ENCODE measurements around the gene C3.
A peak's percentile ranks its signal among the peaks of the same experiment; 100 is the strongest.

The C3 gene

GRCh38 chr19:6718111-6718740 is 2.2 kb downstream of the C3 start:
- Histone ChIP-seq H3K79me2 (ENCODE audit: low read length) (no peaks in the 10 kb centered on the region), H4K20me1 (ENCODE audit: insufficient read depth, low read length) (no peaks in the 10 kb centered on the region), H3K4me2 (ENCODE audit: low read length) (no peak overlapping the region), H3K27me3 (ENCODE audit: low read depth, low read length) (0 out of 2 replicates have a peak, but pooled peaks cover 4% of the 10 kb centered on the region), H3K27ac (ENCODE audit: low read length) (no peak overlapping the region), H3K9me3 (ENCODE audit: insufficient read depth, low read length) (no peaks in the 10 kb centered on the region), H3K4me3 (ENCODE audit: low read length) (no peak overlapping the region), H3K4me1 (ENCODE audit: low read length) (peaks cover 31% of the 10 kb centered on the region), H3K36me3 (replicated peaks; ENCODE audit: low read depth, low read length) (no peaks in the 10 kb centered on the region), H2AFZ (ENCODE audit: low read depth, low read length) (no peak overlapping the region), H3K9ac (ENCODE audit: low read length) (no peak overlapping the region)
- TF ChIP-seq, protein P1, sequence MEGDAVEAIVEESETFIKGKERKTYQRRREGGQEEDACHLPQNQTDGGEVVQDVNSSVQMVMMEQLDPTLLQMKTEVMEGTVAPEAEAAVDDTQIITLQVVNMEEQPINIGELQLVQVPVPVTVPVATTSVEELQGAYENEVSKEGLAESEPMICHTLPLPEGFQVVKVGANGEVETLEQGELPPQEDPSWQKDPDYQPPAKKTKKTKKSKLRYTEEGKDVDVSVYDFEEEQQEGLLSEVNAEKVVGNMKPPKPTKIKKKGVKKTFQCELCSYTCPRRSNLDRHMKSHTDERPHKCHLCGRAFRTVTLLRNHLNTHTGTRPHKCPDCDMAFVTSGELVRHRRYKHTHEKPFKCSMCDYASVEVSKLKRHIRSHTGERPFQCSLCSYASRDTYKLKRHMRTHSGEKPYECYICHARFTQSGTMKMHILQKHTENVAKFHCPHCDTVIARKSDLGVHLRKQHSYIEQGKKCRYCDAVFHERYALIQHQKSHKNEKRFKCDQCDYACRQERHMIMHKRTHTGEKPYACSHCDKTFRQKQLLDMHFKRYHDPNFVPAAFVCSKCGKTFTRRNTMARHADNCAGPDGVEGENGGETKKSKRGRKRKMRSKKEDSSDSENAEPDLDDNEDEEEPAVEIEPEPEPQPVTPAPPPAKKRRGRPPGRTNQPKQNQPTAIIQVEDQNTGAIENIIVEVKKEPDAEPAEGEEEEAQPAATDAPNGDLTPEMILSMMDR (IDR thresholded peaks at IDR 0.05; ENCODE audit: low read depth, low read length) = no peak
- TF ChIP-seq EZH2phosphoT487 (IDR thresholded peaks at IDR 0.05; ENCODE audit: low read depth) = no peak

- 0 out of 2 replicates have a peak, but pooled peaks cover 4% of the 10 kb centered on the region for H3K27me3 ChIP-seq (ENCODE audit: low read depth, low read length)
- no peak overlapping the region for H2AFZ ChIP-seq (ENCODE audit: low read depth, low read length)
- H3K4me1 ChIP-seq (ENCODE audit: low read length) = peaks cover 30% of the 10 kb centered on the region
- no peak overlapping the region for H3K4me2 ChIP-seq (ENCODE audit: low read length)
- no peaks in the 10 kb centered on the region for H3K79me2 ChIP-seq (ENCODE audit: low read length)
- no peak overlapping the region for H3K4me3 ChIP-seq (ENCODE audit: low read length)
- H3K36me3 ChIP-seq (replicated peaks; ENCODE audit: low read depth, low read length) = no peaks in the 10 kb centered on the region
- no peaks in the 10 kb centered on the region for H4K20me1 ChIP-seq (ENCODE audit: insufficient read depth, low read length)
- no peaks in the 10 kb centered on the region for H3K9me3 ChIP-seq (ENCODE audit: insufficient read depth, low read length)
- TF ChIP-seq EZH2phosphoT487 (IDR thresholded peaks at IDR 0.05; ENCODE audit: low read depth) = no peak
- TF ChIP-seq, protein P1 (IDR thresholded peaks at IDR 0.05; ENCODE audit: low read depth, low read length) = no peak
- H3K9ac ChIP-seq (ENCODE audit: low read length) = no peak overlapping the region
- no peak overlapping the region for H3K27ac ChIP-seq (ENCODE audit: low read length)
These were observed 2.9 kb downstream of the C3 start for GRCh38 chr19:6717441-6717971.

DNA sequence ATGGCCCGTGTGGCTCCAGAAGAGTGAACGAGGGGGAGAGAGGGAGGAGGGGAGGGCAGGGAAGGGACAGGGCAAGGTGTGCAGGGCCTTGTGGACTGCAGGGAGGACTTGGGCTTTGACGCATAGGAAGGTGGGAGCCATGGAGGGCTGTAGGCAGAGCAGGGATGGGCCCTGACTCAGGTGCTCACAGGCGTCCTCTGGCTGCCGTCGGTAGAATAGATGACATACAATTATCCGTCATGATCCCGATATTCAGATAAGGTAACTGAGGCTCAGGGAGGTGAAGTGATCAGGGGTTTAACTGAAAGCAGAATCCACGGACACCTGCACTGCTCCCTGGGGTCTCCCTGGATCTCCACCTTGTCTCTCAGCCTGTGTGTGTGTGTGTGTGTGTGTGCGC is 3.4 kb downstream of the C3 start:
- peaks cover 25% of the 10 kb centered on the region for H3K4me1 ChIP-seq (ENCODE audit: low read length)
- H2AFZ ChIP-seq (ENCODE audit: low read depth, low read length) = no peak overlapping the region
- H4K20me1 ChIP-seq (ENCODE audit: insufficient read depth, low read length) = no peaks in the 10 kb centered on the region
- no peak overlapping the region for H3K27ac ChIP-seq (ENCODE audit: low read length)
- no peak overlapping the region for H3K4me3 ChIP-seq (ENCODE audit: low read length)
- no peak overlapping the region for H3K4me2 ChIP-seq (ENCODE audit: low read length)
- TF ChIP-seq EZH2phosphoT487 (IDR thresholded peaks at IDR 0.05; ENCODE audit: low read depth) = no peak
- TF ChIP-seq, protein P1 (IDR thresholded peaks at IDR 0.05; ENCODE audit: low read depth, low read length) = peak; percentile 37
- H3K9me3 ChIP-seq (ENCODE audit: insufficient read depth, low read length) = no peaks in the 10 kb centered on the region
- H3K9ac ChIP-seq (ENCODE audit: low read length) = no peak overlapping the region
- H3K79me2 ChIP-seq (ENCODE audit: low read length) = no peaks in the 10 kb centered on the region
- H3K27me3 ChIP-seq (ENCODE audit: low read depth, low read length) = peaks cover 5% of the 10 kb centered on the region; the same call in 1 of the 2 replicates
- no peaks in the 10 kb centered on the region for H3K36me3 ChIP-seq (replicated peaks; ENCODE audit: low read depth, low read length)

- Histone ChIP-seq H2AFZ (ENCODE audit: low read depth, low read length) (no peak overlapping the region), H3K9me3 (ENCODE audit: insufficient read depth, low read length) (no peaks in the 10 kb centered on the region), H3K79me2 (ENCODE audit: low read length) (no peaks in the 10 kb centered on the region), H3K27me3 (ENCODE audit: low read depth, low read length) (peaks cover 9% of the 10 kb centered on the region), H3K9ac (ENCODE audit: low read length) (no peak overlapping the region), H3K4me1 (ENCODE audit: low read length) (peaks cover 21% of the 10 kb centered on the region), H4K20me1 (ENCODE audit: insufficient read depth, low read length) (no peaks in the 10 kb centered on the region), H3K36me3 (replicated peaks; ENCODE audit: low read depth, low read length) (no peaks in the 10 kb centered on the region), H3K27ac (ENCODE audit: low read length) (no peak overlapping the region), H3K4me3 (ENCODE audit: low read length) (no peak overlapping the region), H3K4me2 (ENCODE audit: low read length) (no peak overlapping the region)
- no peak for TF ChIP-seq EZH2phosphoT487 (IDR thresholded peaks at IDR 0.05; ENCODE audit: low read depth)
- TF ChIP-seq, protein P1 (IDR thresholded peaks at IDR 0.05; ENCODE audit: low read depth, low read length) = no peak
These were observed 3.9 kb downstream of the C3 start for GRCh38 chr19:6716610-6716970.
